NCI-H1417 treated with DMSO at 0.1 percent for 48 hours (cell line): Measurements from ENCODE around the gene P2RY14.
"Not testable (repeated sequence)": the region's sequence is repeated elsewhere in the genome, so short reads cannot be mapped to it uniquely, and the experiment has no call there.

Experiments used
- DNase-seq: peaks from one replicate; lab custom pipeline; 2025; lab: John Stamatoyannopoulos, UW

The P2RY14 gene

DNA sequence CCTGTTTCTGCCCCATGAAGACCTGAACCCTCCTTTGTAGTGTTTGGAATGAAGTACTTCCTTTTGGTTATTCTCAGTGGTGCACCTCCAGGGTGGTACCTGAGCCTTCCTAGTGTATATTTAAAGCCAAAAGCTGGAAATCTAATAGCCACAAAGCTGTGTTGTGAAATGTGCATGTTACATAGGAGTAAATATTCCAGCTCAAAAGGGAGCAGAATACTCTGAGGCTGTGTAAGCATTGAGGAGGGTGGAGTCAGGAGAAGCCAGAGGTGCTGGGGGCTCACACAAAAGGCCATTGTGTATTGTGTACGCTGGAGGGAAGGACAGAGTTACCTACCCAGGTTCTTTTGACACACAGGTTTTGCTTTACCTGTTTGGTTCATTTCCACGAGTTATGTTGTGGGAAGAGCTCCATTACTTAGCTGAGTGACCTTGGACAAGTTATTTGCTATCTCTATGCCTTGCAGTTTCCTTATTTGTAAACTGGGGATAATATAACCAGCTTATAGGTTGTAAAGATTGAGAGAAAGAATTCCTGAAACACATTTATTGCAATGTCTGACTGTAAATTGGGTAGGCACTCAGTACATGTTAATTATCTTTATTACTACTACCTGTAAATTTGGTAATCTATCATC lies 100.0 kb downstream of the P2RY14 start:
- DNase-seq = no peak

DNA sequence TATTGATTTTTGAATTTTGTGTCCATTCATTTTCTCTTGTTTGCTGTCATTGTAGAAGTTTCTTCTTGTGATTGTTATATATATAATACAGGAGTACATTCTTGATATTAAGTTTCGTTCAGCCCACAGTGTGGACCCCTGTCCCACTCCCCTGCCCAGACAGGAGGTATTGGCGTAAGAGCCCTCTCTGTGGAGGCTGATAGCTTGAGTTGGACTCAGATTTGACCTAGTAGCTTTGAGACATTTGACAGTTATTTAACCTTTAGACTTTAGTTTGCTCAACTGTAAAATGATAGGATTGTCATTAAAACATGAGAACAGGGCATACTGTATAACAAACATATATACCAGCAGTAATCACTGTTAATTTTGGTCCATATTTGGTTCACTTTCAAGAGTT lies 102.4 kb downstream of the P2RY14 start:
- no peak for DNase-seq

DNA sequence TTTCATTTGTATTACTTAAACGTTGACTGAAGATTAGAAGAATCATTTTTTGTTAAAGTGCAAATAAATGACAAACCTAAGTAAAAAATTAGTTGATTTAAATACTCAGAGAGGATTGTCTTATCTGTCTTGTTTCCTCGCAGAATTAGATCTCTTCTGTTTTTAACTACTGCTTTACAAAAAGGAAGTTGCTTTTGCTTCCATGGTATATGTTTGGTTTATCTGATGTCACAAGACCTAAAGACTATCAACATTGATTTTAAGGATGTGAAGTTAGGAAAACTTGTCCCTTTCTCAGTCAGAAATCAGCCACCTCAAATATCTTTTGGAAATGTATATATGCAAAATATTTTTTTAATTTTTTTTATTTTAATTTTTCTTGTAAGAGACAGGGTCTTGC lies 104.0 kb downstream of the P2RY14 start:
- no peak for DNase-seq

DNA sequence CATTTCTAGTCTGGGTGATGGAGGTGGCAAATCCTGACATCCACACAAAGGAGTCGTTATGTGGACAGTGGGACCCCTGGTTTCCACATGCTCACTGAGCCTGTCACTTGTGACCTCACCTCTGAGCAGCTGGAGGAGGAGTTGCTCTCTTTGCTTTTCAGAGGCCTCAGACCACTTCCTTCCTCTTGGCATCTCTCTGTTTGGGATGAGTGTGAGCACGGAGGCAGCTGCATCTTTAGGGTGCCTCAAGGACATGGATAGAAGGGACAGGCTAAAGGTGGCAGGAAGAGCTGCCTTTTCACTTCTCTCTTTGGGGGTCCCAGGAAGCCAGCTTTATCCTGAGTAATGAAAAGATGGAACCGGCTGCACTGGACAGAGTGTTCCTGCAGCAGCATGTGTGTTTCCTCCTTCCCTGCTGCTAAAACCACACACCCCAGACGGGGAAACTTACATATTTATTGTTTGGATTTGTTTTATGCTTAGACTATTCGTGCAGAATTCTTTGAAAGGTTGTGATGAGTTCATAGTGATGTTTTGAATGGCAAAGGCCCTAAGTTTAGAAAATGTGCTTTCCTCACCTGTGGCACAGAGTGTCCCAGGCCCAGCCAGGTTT lies 107.1 kb downstream of the P2RY14 start:
- no peak for DNase-seq

DNA sequence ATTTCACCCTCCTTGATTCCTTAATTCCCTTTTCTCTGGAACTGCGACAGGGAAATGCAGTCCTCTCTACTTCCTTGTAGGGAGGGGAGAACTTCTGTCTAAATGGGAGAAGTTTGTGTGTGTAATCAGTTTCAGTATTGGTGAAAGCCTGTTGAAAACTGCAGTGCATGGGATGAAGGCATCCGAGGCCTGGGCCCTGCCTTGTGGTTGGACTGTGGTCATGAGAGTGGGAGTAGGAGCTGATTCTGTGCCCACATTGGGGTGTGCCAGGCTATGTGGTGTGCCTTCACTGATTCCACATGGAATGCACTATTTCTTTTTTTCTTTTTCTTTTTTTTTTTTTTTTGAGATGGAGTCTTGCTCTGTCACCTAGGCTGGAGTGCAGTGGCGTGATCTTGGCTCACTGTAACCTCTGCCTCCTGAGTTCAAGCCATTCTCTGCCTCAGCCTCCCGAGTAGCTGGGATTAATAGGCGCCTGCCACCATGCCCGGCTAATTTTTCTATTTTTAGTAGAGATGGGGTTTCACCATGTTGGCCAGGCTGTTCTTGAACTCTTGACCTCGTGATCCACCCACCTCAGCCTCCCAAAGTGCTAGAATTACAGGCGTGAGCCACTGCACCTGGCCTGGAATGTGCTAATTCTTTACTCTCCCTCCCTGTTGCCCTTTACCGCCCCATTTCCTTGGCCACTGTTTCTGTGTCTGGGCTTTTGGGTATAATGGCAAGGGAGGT lies 108.2 kb downstream of the P2RY14 start:
- DNase-seq = not testable (repeated sequence)

DNA sequence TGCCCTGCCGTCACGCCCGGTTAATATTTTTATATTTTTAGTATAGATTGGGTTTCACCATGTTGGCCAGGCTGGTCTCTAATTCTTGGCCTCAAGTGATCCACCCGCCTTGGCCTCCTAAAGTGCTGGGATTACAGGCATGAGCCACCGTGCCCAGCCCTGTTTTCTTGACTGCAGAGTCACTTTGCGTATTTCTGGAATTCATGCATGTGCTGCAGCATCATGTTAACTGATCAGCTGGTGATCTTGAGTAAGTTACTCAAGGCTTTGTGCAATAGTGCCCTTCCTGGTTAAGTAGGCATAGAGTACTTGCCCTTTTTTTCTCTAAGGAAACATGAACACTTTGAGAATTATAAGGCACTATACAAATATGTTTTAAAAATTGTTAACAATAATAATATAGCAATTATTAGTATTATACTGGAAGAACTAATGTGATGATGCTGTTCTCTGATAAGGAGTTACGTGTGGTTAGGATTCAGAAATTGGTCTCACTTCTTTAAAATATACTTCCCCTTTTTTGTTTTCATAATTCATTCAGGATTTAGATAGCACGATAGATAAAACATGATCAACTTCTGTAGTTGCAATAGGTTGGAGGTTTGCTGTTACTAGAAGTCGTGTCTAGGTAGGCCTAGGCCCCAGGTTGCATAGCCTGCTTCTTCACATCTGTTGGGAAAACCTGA lies 108.9 kb downstream of the P2RY14 start:
- no peak for DNase-seq

DNA sequence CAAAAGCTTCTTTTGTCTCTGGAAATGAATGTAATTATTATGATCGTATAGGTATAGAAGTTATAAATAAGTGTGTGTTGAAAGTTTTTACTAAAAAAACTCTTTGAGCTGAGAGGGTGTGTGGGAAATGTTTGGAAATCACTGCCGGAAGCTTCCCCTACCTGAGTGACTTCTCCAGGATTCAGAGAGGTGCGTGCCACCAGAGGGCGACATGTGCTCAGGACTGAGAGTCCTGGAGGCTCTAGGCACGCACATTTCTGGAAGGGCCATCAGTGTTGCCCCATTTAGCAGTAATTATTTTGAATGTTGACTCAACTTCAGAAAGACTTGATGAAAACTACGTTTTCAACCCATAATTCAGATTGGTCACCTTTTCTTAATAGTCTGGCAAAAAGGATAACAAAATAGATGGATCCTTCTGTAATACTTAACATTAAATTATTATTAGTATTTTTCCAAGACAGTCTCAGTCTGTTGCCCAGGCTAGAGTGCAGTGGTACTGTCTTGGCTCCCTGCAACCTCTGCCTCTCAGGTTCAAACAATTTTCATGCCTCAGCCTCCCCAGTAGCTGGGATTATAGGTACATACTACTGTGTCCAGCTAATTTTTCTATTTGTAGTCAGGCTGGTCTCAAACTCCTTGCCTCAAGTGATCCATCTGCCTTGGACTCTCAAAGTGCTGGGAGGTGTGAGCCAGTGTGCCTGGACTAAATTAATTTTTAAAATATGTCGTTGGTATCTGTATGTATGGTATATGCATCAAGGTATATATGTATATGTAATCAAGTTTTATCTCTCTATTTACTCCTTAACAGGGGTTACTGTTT lies 109.9 kb downstream of the P2RY14 start:
- DNase-seq = no peak

DNA sequence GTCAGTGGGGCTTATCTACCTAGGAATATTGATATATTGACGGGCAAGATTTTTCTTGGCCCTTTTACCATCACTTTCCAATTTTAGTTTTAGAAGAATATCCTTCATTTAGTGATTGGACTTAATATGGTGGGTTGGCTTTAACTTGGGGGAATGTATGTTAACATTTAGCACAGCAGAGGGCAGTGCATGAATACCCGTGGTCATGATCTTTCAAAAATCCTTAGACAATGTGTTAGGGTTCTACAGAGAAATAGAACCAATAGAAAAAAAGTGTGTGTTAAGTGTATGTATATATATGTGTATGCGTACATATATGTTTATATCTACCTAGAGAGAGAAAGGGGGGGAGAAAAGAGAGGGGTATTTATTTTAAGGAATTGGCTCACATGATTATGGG lies 112.2 kb downstream of the P2RY14 start:
- no peak for DNase-seq

DNA sequence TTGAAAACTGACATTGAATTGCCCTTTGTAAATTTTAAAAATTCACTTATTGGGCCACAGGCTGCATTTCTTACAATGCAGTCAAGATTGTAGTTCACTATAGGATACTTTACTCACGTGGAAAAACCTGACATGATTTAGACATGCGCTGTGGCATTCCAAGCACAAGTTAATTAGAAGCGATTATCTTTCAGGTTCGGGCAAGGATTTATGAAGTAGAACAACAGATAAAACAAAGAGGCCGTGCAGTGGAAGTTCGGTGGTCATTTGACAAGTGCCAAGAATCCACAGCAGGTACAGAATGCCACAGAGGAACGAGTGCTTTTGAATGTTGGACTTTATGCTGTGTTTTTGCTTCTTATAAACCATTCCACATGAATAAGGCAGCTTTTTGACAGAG lies 113.1 kb downstream of the P2RY14 start:
- no peak for DNase-seq
